Tibial nerve (tissue), 4 donors: ENCODE measurements around the gene NACA2.

Experiments
- EP300 ChIP-seq, 2 donors: sonication (generic); formaldehyde crosslinking; IDR thresholded peaks; one replicate each; pipeline ENCODE4 v1.6.1; 2017; ENCODE audit warnings: antibody characterized with exemption in 2 of 2, mild to moderate bottlenecking in 1 of 2
- POLR2A ChIP-seq, 2 donors: fragments of 450-650 bp; IDR thresholded peaks; one replicate each; pipeline ENCODE4 v1.6.1; 2017; ENCODE audit warnings: antibody characterized with exemption in 2 of 2, mild to moderate bottlenecking in 2 of 2, moderate library complexity in 2 of 2
- TF ChIP-seq, protein P1 (sequence below), 5 experiments: fragments of 200-600 bp in 3 of 5; fragments of 450-650 bp in 2 of 5; sonication (generic) in 3 of 5; IDR thresholded peaks; one replicate each; pipeline ENCODE4 v1.5.1; 2016 to 2019; ENCODE audit warnings: antibody characterized with exemption in 5 of 5, mild to moderate bottlenecking in 3 of 5, moderate library complexity in 2 of 5

DNA sequence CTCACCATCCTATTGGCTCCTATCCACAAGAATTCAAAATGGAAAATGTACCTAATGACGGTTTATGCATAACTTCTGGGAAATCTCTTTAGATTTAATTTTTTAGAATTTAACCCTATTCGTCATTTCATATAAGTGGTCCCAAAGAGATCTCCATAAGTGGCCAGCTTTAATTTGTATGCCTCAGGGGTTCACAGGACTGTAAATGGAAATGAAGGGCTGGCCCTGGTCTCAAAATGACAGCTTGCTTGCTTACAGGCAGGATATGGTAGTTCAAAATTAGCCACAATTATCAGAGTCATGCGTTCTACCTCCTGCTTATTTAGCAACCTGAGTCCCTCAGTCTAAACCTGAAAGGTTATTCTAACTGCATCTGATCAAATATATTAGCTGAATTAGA, 6.6 kb upstream of the NACA2 start:
- TF ChIP-seq, protein P1, sequence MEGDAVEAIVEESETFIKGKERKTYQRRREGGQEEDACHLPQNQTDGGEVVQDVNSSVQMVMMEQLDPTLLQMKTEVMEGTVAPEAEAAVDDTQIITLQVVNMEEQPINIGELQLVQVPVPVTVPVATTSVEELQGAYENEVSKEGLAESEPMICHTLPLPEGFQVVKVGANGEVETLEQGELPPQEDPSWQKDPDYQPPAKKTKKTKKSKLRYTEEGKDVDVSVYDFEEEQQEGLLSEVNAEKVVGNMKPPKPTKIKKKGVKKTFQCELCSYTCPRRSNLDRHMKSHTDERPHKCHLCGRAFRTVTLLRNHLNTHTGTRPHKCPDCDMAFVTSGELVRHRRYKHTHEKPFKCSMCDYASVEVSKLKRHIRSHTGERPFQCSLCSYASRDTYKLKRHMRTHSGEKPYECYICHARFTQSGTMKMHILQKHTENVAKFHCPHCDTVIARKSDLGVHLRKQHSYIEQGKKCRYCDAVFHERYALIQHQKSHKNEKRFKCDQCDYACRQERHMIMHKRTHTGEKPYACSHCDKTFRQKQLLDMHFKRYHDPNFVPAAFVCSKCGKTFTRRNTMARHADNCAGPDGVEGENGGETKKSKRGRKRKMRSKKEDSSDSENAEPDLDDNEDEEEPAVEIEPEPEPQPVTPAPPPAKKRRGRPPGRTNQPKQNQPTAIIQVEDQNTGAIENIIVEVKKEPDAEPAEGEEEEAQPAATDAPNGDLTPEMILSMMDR (IDR thresholded peaks at IDR 0.05), result no peak
- TF ChIP-seq POLR2A (IDR thresholded peaks at IDR 0.05) (no peak), EP300 (IDR thresholded peaks at IDR 0.05) (no peak)
